ENCODE results near the gene PSME1. TPM values are rescaled to one million over a fixed set of nuclear protein-coding genes. Genes with fewer than 3 reads are reported as not detected.

The PSME1 gene
- polyA plus RNA-seq, 1 donor (not counting 4 experiments of a cell fraction or from before 2014, with no cell fraction given), result 75.1 TPM

DNA sequence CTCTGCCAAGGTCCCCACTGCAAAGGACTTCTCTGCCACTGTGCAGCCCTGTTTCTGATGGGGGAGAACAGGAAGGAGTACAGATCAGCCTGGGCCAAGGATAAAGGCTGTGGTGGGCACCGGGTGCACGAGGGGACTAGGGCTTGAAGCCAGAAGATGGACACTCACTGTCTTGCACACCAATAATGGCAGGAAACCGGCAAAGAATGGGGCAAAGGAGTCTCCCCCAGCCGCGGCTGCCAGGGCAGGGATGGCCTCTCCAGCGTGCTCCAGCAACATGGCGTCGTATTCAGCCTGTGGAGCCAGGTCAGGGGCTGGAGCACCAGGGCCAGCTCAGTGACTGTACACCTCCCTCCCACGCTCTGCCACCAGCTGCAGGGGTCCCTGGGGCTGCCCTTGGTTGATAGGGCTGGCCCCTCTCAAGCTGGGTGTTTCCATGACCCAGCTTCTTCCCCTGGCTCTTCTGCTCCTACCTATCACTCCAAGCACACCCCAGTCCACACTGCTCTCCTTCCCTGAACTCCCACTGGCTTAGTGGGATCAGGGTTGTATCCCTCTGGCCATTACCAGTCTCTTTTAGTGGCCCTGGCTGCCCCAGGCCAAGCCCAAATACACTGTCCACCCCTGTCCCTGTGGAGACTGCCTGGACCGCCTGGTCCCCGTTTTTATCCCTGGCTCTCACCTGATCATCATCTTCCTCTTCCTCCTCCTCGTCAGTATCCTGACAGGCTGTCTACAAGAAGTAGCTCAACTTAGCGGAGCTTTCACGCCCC is 46.3 kb downstream of the PSME1 start:
- FAIRE-seq, result no peak
- Histone ChIP-seq H3K4me1 (ENCODE audit: control insufficient read depth, extremely low read depth, insufficient read depth, low read length) (peaks cover 2% of the 10 kb centered on the region), H3K9ac (ENCODE audit: control insufficient read depth, extremely low read depth, insufficient read depth, low read length) (no peak overlapping the region), H3K27me3 (ENCODE audit: control insufficient read depth, extremely low read depth, insufficient read depth, low read length) (no peaks in the 10 kb centered on the region), H3K4me3 (ENCODE audit: control insufficient read depth in 2 of 3, extremely low read depth in 1 of 3, insufficient read depth in 2 of 3, low read depth in 1 of 3, low read length in 3 of 3) (no peak overlapping the region), H3K9me3 (ENCODE audit: control insufficient read depth, low read depth, low read length) (no peaks in the 10 kb centered on the region), H3K4me2 (ENCODE audit: control insufficient read depth, extremely low read depth, insufficient read depth, low read depth, low read length) (no peak overlapping the region), H3K9me1 (ENCODE audit: control insufficient read depth, extremely low read depth, insufficient read depth, low read length) (no peaks in the 10 kb centered on the region), H4K20me1 (ENCODE audit: control insufficient read depth, extremely low read depth, insufficient read depth, low read length) (peaks cover 12% of the 10 kb centered on the region), H3K27ac (ENCODE audit: control insufficient read depth, insufficient read depth, low read length) (no peak overlapping the region), H2AFZ (ENCODE audit: control insufficient read depth, low read length) (no peak overlapping the region), H3K36me3 (ENCODE audit: control insufficient read depth in 2 of 2, extremely low read depth in 1 of 2, insufficient read depth in 2 of 2, low read length in 2 of 2) (peaks cover 55 to 68% of the 10 kb centered on the region in 2 experiments), H3K79me2 (ENCODE audit: control insufficient read depth, insufficient read depth, low read length) (peaks cover 4% of the 10 kb centered on the region)
- no peak for DNase-seq (ENCODE audit: low read depth, low spot score)
- TF ChIP-seq, protein P1, sequence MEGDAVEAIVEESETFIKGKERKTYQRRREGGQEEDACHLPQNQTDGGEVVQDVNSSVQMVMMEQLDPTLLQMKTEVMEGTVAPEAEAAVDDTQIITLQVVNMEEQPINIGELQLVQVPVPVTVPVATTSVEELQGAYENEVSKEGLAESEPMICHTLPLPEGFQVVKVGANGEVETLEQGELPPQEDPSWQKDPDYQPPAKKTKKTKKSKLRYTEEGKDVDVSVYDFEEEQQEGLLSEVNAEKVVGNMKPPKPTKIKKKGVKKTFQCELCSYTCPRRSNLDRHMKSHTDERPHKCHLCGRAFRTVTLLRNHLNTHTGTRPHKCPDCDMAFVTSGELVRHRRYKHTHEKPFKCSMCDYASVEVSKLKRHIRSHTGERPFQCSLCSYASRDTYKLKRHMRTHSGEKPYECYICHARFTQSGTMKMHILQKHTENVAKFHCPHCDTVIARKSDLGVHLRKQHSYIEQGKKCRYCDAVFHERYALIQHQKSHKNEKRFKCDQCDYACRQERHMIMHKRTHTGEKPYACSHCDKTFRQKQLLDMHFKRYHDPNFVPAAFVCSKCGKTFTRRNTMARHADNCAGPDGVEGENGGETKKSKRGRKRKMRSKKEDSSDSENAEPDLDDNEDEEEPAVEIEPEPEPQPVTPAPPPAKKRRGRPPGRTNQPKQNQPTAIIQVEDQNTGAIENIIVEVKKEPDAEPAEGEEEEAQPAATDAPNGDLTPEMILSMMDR (optimal IDR thresholded peaks at IDR 0.05 in 1 of 3, IDR thresholded peaks at IDR 0.05 in 1 of 3, conservative IDR thresholded peaks at IDR 0.05 in 1 of 3; ENCODE audit: extremely low read depth in 1 of 3, insufficient read depth in 2 of 3, low read length in 3 of 3), result no peak
- no peak for TF ChIP-seq EZH2 (IDR thresholded peaks at IDR 0.05; ENCODE audit: low read length)
- dilution Hi-C loops (cut with MboI; ENCODE audit: extremely low pct_ligation_motif_present, low sequenced_read_pairs), result no loop called here

- no peak overlapping the region for H3K9ac ChIP-seq (ENCODE audit: control insufficient read depth, extremely low read depth, insufficient read depth, low read length)
- peaks cover 55 to 61% of the 10 kb centered on the region in 2 experiments for H3K36me3 ChIP-seq (ENCODE audit: control insufficient read depth in 2 of 2, extremely low read depth in 1 of 2, insufficient read depth in 2 of 2, low read length in 2 of 2)
- no peaks in the 10 kb centered on the region for H3K27me3 ChIP-seq (ENCODE audit: control insufficient read depth, extremely low read depth, insufficient read depth, low read length)
- no peak overlapping the region for H3K4me3 ChIP-seq (ENCODE audit: control insufficient read depth in 2 of 3, extremely low read depth in 1 of 3, insufficient read depth in 2 of 3, low read depth in 1 of 3, low read length in 3 of 3)
- dilution Hi-C loops (cut with MboI; ENCODE audit: extremely low pct_ligation_motif_present, low sequenced_read_pairs), result no loop called here
- H3K27ac ChIP-seq (ENCODE audit: control insufficient read depth, insufficient read depth, low read length), result no peak overlapping the region
- no peak overlapping the region for H2AFZ ChIP-seq (ENCODE audit: control insufficient read depth, low read length)
- FAIRE-seq (no peak), DNase-seq (ENCODE audit: low read depth, low spot score) (no peak)
- H3K79me2 ChIP-seq (ENCODE audit: control insufficient read depth, insufficient read depth, low read length), result peaks cover 12% of the 10 kb centered on the region
- peaks cover 12% of the 10 kb centered on the region for H4K20me1 ChIP-seq (ENCODE audit: control insufficient read depth, extremely low read depth, insufficient read depth, low read length)
- no peak for TF ChIP-seq EZH2 (IDR thresholded peaks at IDR 0.05; ENCODE audit: low read length)
- TF ChIP-seq, protein P1 (optimal IDR thresholded peaks at IDR 0.05 in 1 of 3, IDR thresholded peaks at IDR 0.05 in 1 of 3, conservative IDR thresholded peaks at IDR 0.05 in 1 of 3; ENCODE audit: extremely low read depth in 1 of 3, insufficient read depth in 2 of 3, low read length in 3 of 3), result no peak
- no peaks in the 10 kb centered on the region for H3K9me3 ChIP-seq (ENCODE audit: control insufficient read depth, low read depth, low read length)
- H3K4me2 ChIP-seq (ENCODE audit: control insufficient read depth, extremely low read depth, insufficient read depth, low read depth, low read length), result no peak overlapping the region
- H3K9me1 ChIP-seq (ENCODE audit: control insufficient read depth, extremely low read depth, insufficient read depth, low read length), result no peaks in the 10 kb centered on the region
- peaks cover 9% of the 10 kb centered on the region for H3K4me1 ChIP-seq (ENCODE audit: control insufficient read depth, extremely low read depth, insufficient read depth, low read length)
Observed at GRCh38 chr14:24183014-24183481, 47.1 kb downstream of the PSME1 start.

Measured in keratinocyte (primary cell).